Measurements from ENCODE around the gene MATCAP1. TPM values are rescaled to one million over a fixed set of nuclear protein-coding genes. Genes with fewer than 3 reads are reported as not detected.

MATCAP1 gene
- total and polyA plus RNA-seq, 2 of the 13 experiments (the other 11 are each of a cell fraction or from before 2014, with no cell fraction given): 11.2 to 24.5 TPM

GRCh38 chr16:67190448-67191399 is 7.0 kb upstream of the MATCAP1 start:
- intact Hi-C loops (cut with micrococcal nuclease; ENCODE audit: unreplicated experiment) (no loop called here), in situ Hi-C loops (cut with HindIII; ENCODE audit: extremely low pct_ligation_motif_present, low pct_unique_long_range_greater_than_20kb) (no loop called here)
- no peak overlapping the region for H3K4me3 ChIP-seq (replicated peaks in 1 of 3; ENCODE audit: insufficient read depth in 1 of 3, low read depth in 2 of 3, low read length in 3 of 3)
- H3K4me1 ChIP-seq (ENCODE audit: insufficient read depth, low read length): peaks cover 52% of the 10 kb centered on the region
- peak overlapping the region; percentile 97 for H3K4me2 ChIP-seq (ENCODE audit: low read depth, low read length)
- FAIRE-seq (no peak), DNase-seq (ENCODE audit: low spot score) (no peak), ATAC-seq (no peak)
- H4K20me1 ChIP-seq (ENCODE audit: insufficient read depth, low read length): no peaks in the 10 kb centered on the region; the same call in 1 of the 2 replicates
- no peak overlapping the region for H3K9ac ChIP-seq (ENCODE audit: insufficient read depth, low read depth, low read length)
- WGBS (ENCODE audit: low lambda C conversion rate): 40% methylated on average over 12 of the region's 13 CpGs
- ChIA-PET POLR2A (interaction anchor here (1.0 kb wide), 1 partner anchor 20 kb away, joined by 4 read pairs; the partner anchor contains the start of gene NOL3), CTCF (ENCODE audit: low intra/inter-chr PET ratio, low total read pairs) (no interaction called here)
- H2AFZ ChIP-seq (ENCODE audit: low read length): no peak overlapping the region
- BruUV-seq (replicated peaks): no TSS peak
- no peaks in the 10 kb centered on the region for H3K9me3 ChIP-seq (ENCODE audit: low read length)
- H3K27me3 ChIP-seq (ENCODE audit: control insufficient read depth in 1 of 2, insufficient read depth in 2 of 2, low read length in 2 of 2): peaks cover 7 to 16% of the 10 kb centered on the region in 2 experiments; a peak in 2 of 5 replicates
- H3K27ac ChIP-seq (ENCODE audit: extremely low read length, insufficient read depth, low read length): no peak overlapping the region
- peaks cover 13 to 22% of the 10 kb centered on the region in 2 experiments for H3K36me3 ChIP-seq (replicated peaks in 1 of 2; ENCODE audit: control insufficient read depth in 1 of 2, insufficient read depth in 2 of 2, low read length in 2 of 2)
- H3K79me2 ChIP-seq (ENCODE audit: insufficient read depth, low read length): peaks cover 21% of the 10 kb centered on the region
- TF ChIP-seq FOSL2 (CRISPR knock-in tag; IDR thresholded peaks at IDR 0.05) (peak; percentile 53), ZNF121 (CRISPR knock-in tag; IDR thresholded peaks at IDR 0.05) (peak; percentile 53; the same call in 1 of the 2 replicates), ZNF143 (CRISPR knock-in tag; IDR thresholded peaks at IDR 0.05) (no peak), ZMYM4 (CRISPR knock-in tag; IDR thresholded peaks at IDR 0.05) (no peak), ZFP36L1 (CRISPR knock-in tag; IDR thresholded peaks at IDR 0.05) (no peak), ZNF17 (CRISPR knock-in tag; IDR thresholded peaks at IDR 0.05) (0 out of 2 replicates have a peak, but pooled peaks have one; percentile 53)

GRCh38 chr16:67190041-67190440 is 6.3 kb upstream of the MATCAP1 start, which contains the start of gene EXOC3L1:
Gene EXOC3L1 (minus strand): TSS chr16:67190136. CDS start chr16:67189676, 460 bp downstream.
- no peak for ATAC-seq
- intact Hi-C loops (cut with micrococcal nuclease; ENCODE audit: unreplicated experiment): no loop called here
- peaks cover 59% of the 10 kb centered on the region for H3K4me1 ChIP-seq (ENCODE audit: insufficient read depth, low read length)
- H3K9me3 ChIP-seq (ENCODE audit: low read length): no peaks in the 10 kb centered on the region
- no peaks in the 10 kb centered on the region; the same call in 1 of the 2 replicates for H4K20me1 ChIP-seq (ENCODE audit: insufficient read depth, low read length)
- no peak for TF ChIP-seq HNRNPH1 (optimal IDR thresholded peaks at IDR 0.05; ENCODE audit: low read depth, low read length)
- no peak for TF ChIP-seq RXRA (CRISPR knock-in tag; IDR thresholded peaks at IDR 0.05)
- no peak for TF ChIP-seq CBFB (CRISPR knock-in tag; IDR thresholded peaks at IDR 0.05)
- TF ChIP-seq HOXA5 (CRISPR knock-in tag; IDR thresholded peaks at IDR 0.05): no peak
- H3K4me3 ChIP-seq (replicated peaks in 1 of 3; ENCODE audit: insufficient read depth in 1 of 3, low read depth in 2 of 3, low read length in 3 of 3): peak within 1 kb of the TSS in 1 of 3 experiments; percentile 4; a peak in 1 of 6 replicates
- peaks cover 7 to 16% of the 10 kb centered on the region in 2 experiments; a peak in 2 of 5 replicates for H3K27me3 ChIP-seq (ENCODE audit: control insufficient read depth in 1 of 2, insufficient read depth in 2 of 2, low read length in 2 of 2)
- CTCF ChIA-PET (ENCODE audit: low intra/inter-chr PET ratio, low total read pairs): no interaction called here
- peaks cover 21% of the 10 kb centered on the region for H3K79me2 ChIP-seq (ENCODE audit: insufficient read depth, low read length)
- H3K9ac ChIP-seq (ENCODE audit: insufficient read depth, low read depth, low read length): no peak within 1 kb of the TSS
- no TSS peak for BruUV-seq (replicated peaks)
- peaks cover 13 to 15% of the 10 kb centered on the region in 2 experiments; a peak in 4 of 5 replicates for H3K36me3 ChIP-seq (replicated peaks in 1 of 2; ENCODE audit: control insufficient read depth in 1 of 2, insufficient read depth in 2 of 2, low read length in 2 of 2)
- no peak for DNase-seq (ENCODE audit: low spot score)
- POLR2A ChIA-PET: interaction anchor here (1.0 kb wide), 1 partner anchor 20 kb away, joined by 4 read pairs; the partner anchor contains the start of gene NOL3
- H2AFZ ChIP-seq (ENCODE audit: low read length): no peak within 1 kb of the TSS
- H3K27ac ChIP-seq (ENCODE audit: extremely low read length, insufficient read depth, low read length): no peak within 1 kb of the TSS
- no peak for FAIRE-seq
- WGBS (ENCODE audit: low lambda C conversion rate): 18% methylated on average over 6 of the region's 6 CpGs
- in situ Hi-C loops (cut with HindIII; ENCODE audit: extremely low pct_ligation_motif_present, low pct_unique_long_range_greater_than_20kb): no loop called here
- peak within 1 kb of the TSS; percentile 36 for H3K4me2 ChIP-seq (ENCODE audit: low read depth, low read length)

Data from HepG2 (cell line).